ENCODE results near the gene CFAP77.

DNA sequence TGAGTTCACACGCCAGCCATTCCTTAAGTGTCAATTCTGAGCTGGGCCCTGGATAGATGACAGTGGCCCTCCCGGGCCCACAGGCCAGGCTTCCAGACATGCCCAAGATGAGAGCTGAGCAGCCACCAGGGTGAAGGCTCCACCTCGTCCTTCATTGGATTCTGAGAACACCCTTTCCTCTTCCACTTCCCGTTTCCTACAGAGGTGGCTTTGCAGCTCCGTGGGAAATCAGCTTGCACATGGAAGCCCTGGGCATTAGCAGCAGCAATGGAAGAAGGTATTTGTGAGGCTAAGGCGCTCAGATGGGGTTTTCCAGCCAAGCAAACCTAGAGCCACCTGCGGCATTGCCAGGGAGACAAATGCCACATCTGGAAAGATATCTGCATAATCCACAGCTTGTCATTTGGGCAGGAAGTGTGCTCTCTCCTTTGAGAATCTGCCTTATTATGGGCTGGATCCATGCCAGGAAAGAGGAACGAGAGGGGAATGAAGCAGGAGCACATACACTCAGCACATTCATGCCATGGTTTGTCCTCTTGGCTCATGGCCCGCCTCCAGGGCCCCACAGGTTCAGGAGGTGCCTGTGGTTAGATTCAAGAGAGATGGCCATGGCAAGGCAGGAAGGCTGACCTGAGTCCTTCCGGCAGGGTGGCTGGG lies 34.1 kb downstream of the CFAP77 start:
- TF ChIP-seq, protein P1, sequence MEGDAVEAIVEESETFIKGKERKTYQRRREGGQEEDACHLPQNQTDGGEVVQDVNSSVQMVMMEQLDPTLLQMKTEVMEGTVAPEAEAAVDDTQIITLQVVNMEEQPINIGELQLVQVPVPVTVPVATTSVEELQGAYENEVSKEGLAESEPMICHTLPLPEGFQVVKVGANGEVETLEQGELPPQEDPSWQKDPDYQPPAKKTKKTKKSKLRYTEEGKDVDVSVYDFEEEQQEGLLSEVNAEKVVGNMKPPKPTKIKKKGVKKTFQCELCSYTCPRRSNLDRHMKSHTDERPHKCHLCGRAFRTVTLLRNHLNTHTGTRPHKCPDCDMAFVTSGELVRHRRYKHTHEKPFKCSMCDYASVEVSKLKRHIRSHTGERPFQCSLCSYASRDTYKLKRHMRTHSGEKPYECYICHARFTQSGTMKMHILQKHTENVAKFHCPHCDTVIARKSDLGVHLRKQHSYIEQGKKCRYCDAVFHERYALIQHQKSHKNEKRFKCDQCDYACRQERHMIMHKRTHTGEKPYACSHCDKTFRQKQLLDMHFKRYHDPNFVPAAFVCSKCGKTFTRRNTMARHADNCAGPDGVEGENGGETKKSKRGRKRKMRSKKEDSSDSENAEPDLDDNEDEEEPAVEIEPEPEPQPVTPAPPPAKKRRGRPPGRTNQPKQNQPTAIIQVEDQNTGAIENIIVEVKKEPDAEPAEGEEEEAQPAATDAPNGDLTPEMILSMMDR (IDR thresholded peaks at IDR 0.05): no peak
- TF ChIP-seq EP300 (IDR thresholded peaks at IDR 0.05; ENCODE audit: low read depth): no peak
- TF ChIP-seq POLR2A (IDR thresholded peaks at IDR 0.05): no peak

Data from transverse colon (tissue), 3 donors.